Smooth muscle cell (in vitro differentiated cells): ENCODE results near the gene TFDP1. TPM values are rescaled to one million over a fixed set of nuclear protein-coding genes. Genes with fewer than 3 reads are reported as not detected.

Experiments
- DNase-seq: peaks from one replicate; lab custom pipeline; 2025; ENCODE audit not compliant: unreplicated experiment; lab: John Stamatoyannopoulos, UW
- H2AFZ ChIP-seq: fragments of 200-600 bp; sonication (generic); 2 replicates; pipeline ENCODE4 v1.6.0; 2016; ENCODE audit warnings: antibody characterized with exemption, low read depth, mild to moderate bottlenecking
- H3F3A ChIP-seq: fragments of 200-600 bp; sonication (generic); 2 replicates; pipeline ENCODE4 v1.6.0; 2017; ENCODE audit warnings: antibody characterized with exemption, low read depth
- H3K27ac ChIP-seq: fragments of 200-600 bp; sonication (generic); 2 replicates; pipeline ENCODE4 v1.5.1; 2016; ENCODE audit warnings: low read depth, mild to moderate bottlenecking
- H3K27me3 ChIP-seq: fragments of 200-600 bp; sonication (generic); 2 replicates; pipeline ENCODE4 v1.6.1; 2016; ENCODE audit warnings: low read depth, mild to moderate bottlenecking
- H3K36me3 ChIP-seq: fragments of 200-600 bp; sonication (generic); 2 replicates; pipeline ENCODE4 v1.5.1; 2016; ENCODE audit warnings: low read depth
- H3K4me1 ChIP-seq: fragments of 200-600 bp; sonication (generic); 2 replicates; pipeline ENCODE4 v1.5.1; 2016; ENCODE audit warnings: low read depth
- H3K4me2 ChIP-seq: fragments of 200-600 bp; sonication (generic); 2 replicates; pipeline ENCODE4 v1.6.0; 2016; ENCODE audit warnings: mild to moderate bottlenecking
- H3K4me3 ChIP-seq: fragments of 200-600 bp; sonication (generic); 2 replicates; pipeline ENCODE4 v1.5.1; 2016; ENCODE audit warnings: mild to moderate bottlenecking
- H3K79me2 ChIP-seq: fragments of 200-600 bp; sonication (generic); 2 replicates; pipeline ENCODE4 v1.6.0; 2016; ENCODE audit warnings: low read depth, mild to moderate bottlenecking
- H3K9ac ChIP-seq: fragments of 200-600 bp; sonication (generic); 2 replicates; pipeline ENCODE4 v1.6.0; 2016; ENCODE audit warnings: low read depth
- H3K9me3 ChIP-seq: fragments of 200-600 bp; sonication (generic); replicated peaks from 2 replicates; pipeline ENCODE4 v1.5.1; 2016; ENCODE audit warnings: low read depth
- H4K20me1 ChIP-seq: fragments of 200-600 bp; sonication (generic); 2 replicates; pipeline ENCODE4 v1.6.0; 2016; ENCODE audit warnings: low read depth
- WGBS: methylation state at CpG from one replicate; pipeline ENCODE4 v1.1.7; 2016; ENCODE audit warnings: low lambda C conversion rate; 5-methylcytosine and 5-hydroxymethylcytosine counted together
- polyA plus RNA-seq: library from polyadenylated mRNA; unstranded; fragments of >200 nt; fragmentation: Nextera tagmentation; extraction: Ambion mirVana; gene quantifications from 2 replicates; pipeline ENCODE4 v1.2.1, GENCODE V29; 2016
- total RNA-seq: library from RNA; depleted of rRNA; stranded (reverse); fragments of >200 nt; gene quantifications from 2 replicates; pipeline ENCODE4 v1.2.3, GENCODE V29; 2014
- TF ChIP-seq, protein P1 (sequence below): fragments of 200-600 bp; sonication (generic); IDR thresholded peaks from 2 replicates; pipeline ENCODE4 v1.5.1; 2017; ENCODE audit warnings: borderline replicate concordance, mild to moderate bottlenecking, antibody characterized with exemption; ENCODE audit not compliant: insufficient read depth, poor library complexity, severe bottlenecking

The TFDP1 gene
- total and polyA plus RNA-seq, 2 experiments from 2014 or later: 52.8 to 53.6 TPM

- Histone ChIP-seq H4K20me1 (no peaks in the 10 kb centered on the region), H2AFZ (no peak overlapping the region), H3K4me2 (no peak overlapping the region), H3K27ac (no peak overlapping the region), H3K36me3 (no peaks in the 10 kb centered on the region), H3K27me3 (no peaks in the 10 kb centered on the region), H3K4me3 (no peak overlapping the region), H3K9me3 (no peaks in the 10 kb centered on the region), H3F3A (no peaks in the 10 kb centered on the region), H3K79me2 (no peaks in the 10 kb centered on the region), H3K9ac (no peak overlapping the region), H3K4me1 (no peaks in the 10 kb centered on the region)
- TF ChIP-seq, protein P1, sequence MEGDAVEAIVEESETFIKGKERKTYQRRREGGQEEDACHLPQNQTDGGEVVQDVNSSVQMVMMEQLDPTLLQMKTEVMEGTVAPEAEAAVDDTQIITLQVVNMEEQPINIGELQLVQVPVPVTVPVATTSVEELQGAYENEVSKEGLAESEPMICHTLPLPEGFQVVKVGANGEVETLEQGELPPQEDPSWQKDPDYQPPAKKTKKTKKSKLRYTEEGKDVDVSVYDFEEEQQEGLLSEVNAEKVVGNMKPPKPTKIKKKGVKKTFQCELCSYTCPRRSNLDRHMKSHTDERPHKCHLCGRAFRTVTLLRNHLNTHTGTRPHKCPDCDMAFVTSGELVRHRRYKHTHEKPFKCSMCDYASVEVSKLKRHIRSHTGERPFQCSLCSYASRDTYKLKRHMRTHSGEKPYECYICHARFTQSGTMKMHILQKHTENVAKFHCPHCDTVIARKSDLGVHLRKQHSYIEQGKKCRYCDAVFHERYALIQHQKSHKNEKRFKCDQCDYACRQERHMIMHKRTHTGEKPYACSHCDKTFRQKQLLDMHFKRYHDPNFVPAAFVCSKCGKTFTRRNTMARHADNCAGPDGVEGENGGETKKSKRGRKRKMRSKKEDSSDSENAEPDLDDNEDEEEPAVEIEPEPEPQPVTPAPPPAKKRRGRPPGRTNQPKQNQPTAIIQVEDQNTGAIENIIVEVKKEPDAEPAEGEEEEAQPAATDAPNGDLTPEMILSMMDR: no peak
- DNase-seq: no peak
- WGBS: 98% methylated on average over 10 of the region's 10 CpGs
Measured at GRCh38 chr13:113646921-113647340, 62.4 kb downstream of the TFDP1 start.

DNA sequence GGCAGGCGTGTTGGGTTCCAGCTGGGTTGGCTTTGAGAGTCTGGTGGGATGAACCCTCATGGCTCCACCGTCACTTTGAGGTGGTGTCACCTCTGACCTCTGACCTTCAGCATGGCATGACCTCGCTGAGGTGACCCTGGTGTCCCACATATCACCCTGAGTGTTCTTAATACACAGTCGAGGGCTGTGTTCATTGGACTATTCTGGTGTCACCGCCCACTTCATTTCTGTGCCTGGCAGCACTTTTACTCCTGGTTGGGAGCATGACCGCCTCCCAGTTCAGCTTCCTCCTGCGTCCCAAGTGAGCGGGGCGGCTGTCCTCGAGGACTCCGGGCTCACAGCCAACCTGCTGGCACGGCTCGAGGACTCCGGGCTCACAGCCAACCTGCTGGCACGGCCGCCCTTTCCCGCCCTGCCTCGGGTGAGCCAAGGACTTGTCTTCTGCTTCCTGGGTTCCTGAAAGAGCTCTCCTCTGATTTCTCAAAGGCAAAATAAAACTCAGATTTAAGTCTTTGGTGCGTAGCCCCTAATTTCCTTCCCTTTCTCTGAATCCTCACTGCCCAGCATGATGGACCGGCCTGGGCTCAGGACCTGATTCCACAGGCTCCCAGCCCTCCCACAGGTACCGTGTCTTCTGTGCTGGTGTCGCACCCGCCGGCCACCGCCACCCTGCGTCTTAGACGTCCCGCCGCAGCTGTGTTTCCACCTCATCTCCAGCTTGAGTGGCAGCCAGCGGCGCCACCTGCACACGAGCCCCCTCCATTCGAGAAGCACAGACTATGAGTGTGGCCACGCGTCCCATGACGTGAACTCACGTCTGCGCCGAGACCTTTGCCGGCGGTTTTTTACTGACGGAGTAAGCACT, 63.0 kb downstream of the TFDP1 start:
- Histone ChIP-seq H3K4me1 (no peaks in the 10 kb centered on the region), H3F3A (no peaks in the 10 kb centered on the region), H3K27me3 (no peaks in the 10 kb centered on the region), H3K4me2 (no peak overlapping the region), H4K20me1 (no peaks in the 10 kb centered on the region), H3K36me3 (no peaks in the 10 kb centered on the region), H3K4me3 (no peak overlapping the region), H3K9me3 (no peaks in the 10 kb centered on the region), H3K27ac (no peak overlapping the region), H3K9ac (no peak overlapping the region), H2AFZ (no peak overlapping the region), H3K79me2 (no peaks in the 10 kb centered on the region)
- no peak for DNase-seq
- 97% methylated on average over 42 of the region's 42 CpGs for WGBS
- TF ChIP-seq, protein P1: no peak

DNA sequence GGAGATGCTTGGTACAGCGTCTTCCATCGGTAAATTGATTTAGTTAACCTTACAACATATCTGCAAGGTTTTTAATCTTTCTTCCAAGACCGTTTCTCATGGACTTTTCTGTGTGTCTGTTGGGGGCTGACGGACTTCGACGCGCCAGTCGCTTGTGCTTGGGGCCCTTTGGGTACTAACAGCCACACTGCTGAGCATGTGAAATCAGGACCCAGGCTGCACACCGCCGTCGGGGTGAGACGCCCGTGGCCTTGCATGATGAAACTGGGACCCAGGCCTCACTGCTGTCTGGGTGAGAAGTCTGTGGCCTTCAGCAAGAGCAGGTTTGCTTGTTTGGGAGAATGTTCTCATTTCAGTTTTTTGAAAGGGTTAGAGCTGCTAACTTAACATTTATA, 63.7 kb downstream of the TFDP1 start:
- no peaks in the 10 kb centered on the region for H3K36me3 ChIP-seq
- no peaks in the 10 kb centered on the region for H3K79me2 ChIP-seq
- no peaks in the 10 kb centered on the region for H3K27me3 ChIP-seq
- H3F3A ChIP-seq: no peaks in the 10 kb centered on the region
- no peak overlapping the region for H3K4me2 ChIP-seq
- no peak overlapping the region for H3K9ac ChIP-seq
- no peak overlapping the region for H3K27ac ChIP-seq
- no peak for DNase-seq
- no peak overlapping the region for H3K4me3 ChIP-seq
- no peak overlapping the region for H2AFZ ChIP-seq
- no peaks in the 10 kb centered on the region for H3K4me1 ChIP-seq
- no peaks in the 10 kb centered on the region for H3K9me3 ChIP-seq
- TF ChIP-seq, protein P1: no peak
- H4K20me1 ChIP-seq: no peaks in the 10 kb centered on the region
- WGBS: 95% methylated on average over 13 of the region's 13 CpGs

GRCh38 chr13:113649212-113649611, 64.7 kb downstream of the TFDP1 start:
- no peak overlapping the region for H3K27ac ChIP-seq
- no peaks in the 10 kb centered on the region for H3K4me1 ChIP-seq
- H4K20me1 ChIP-seq: no peaks in the 10 kb centered on the region
- H3K79me2 ChIP-seq: no peaks in the 10 kb centered on the region
- no peak overlapping the region for H2AFZ ChIP-seq
- H3K36me3 ChIP-seq: no peaks in the 10 kb centered on the region
- DNase-seq: no peak
- H3K4me3 ChIP-seq: no peak overlapping the region
- H3K9ac ChIP-seq: no peak overlapping the region
- 94% methylated on average over 17 of the region's 17 CpGs for WGBS
- H3K9me3 ChIP-seq: no peaks in the 10 kb centered on the region
- no peak overlapping the region for H3K4me2 ChIP-seq
- no peaks in the 10 kb centered on the region for H3F3A ChIP-seq
- H3K27me3 ChIP-seq: no peaks in the 10 kb centered on the region
- TF ChIP-seq, protein P1: no peak
